HFFc6 (cell line): ENCODE data around the gene CWH43. TPM values are rescaled to one million over a fixed set of nuclear protein-coding genes. Genes with fewer than 3 reads are reported as not detected.

ENCODE experiments used
- DNase-seq: peaks from one replicate; pipeline ENCODE4 v3.0.0-alpha.2; 2018
- H3K27ac Mint-ChIP-seq: 2 replicates; pipeline ENCODE4 v1.8.0; 2020; ENCODE audit warnings: mild to moderate bottlenecking, mixed read lengths
- H3K27me3 Mint-ChIP-seq: 2 replicates; pipeline ENCODE4 v1.8.0; 2021; ENCODE audit warnings: mild to moderate bottlenecking, moderate library complexity, mixed read lengths; ENCODE audit not compliant: insufficient read depth
- H3K36me3 Mint-ChIP-seq: 2 replicates; pipeline ENCODE4 v1.8.0; 2021; ENCODE audit warnings: low read depth, mixed read lengths
- H3K4me1 Mint-ChIP-seq: 2 replicates; pipeline ENCODE4 v1.8.0; 2020; ENCODE audit warnings: low read depth, mixed read lengths
- H3K4me3 Mint-ChIP-seq: 2 replicates; pipeline ENCODE4 v1.8.0; 2020; ENCODE audit warnings: mild to moderate bottlenecking, moderate library complexity, mixed read lengths
- H3K9me3 Mint-ChIP-seq: 2 replicates; pipeline ENCODE4 v1.8.0; 2020; ENCODE audit warnings: mild to moderate bottlenecking, mixed read lengths
- CTCF ChIP-seq: fragments of 200-600 bp; sonication (generic); IDR thresholded peaks from 2 replicates; pipeline ENCODE4 v1.5.0; 2021; ENCODE audit warnings: antibody characterized with exemption, mild to moderate bottlenecking
- total RNA-seq, 6 experiments: library from RNA; stranded (reverse); fragmentation: NEBNext Ultra II Directional; extraction: Animal tissue kit (Norgen Biotek cat#: 25700); gene quantifications; 2 replicates in 1 of 6; 3 replicates in 5 of 6; pipeline ENCODE4 v1.2.3, GENCODE V29; 2021

Gene CWH43
- total RNA-seq, 6 experiments from 2014 or later, result not detected

- no peak for DNase-seq
- H3K4me1 Mint-ChIP-seq, result no peaks in the 10 kb centered on the region
- no peak for TF ChIP-seq CTCF
- H3K9me3 Mint-ChIP-seq, result no peaks in the 10 kb centered on the region
- H3K27me3 Mint-ChIP-seq, result peaks cover 38% of the 10 kb centered on the region
- no peak overlapping the region for H3K4me3 Mint-ChIP-seq
- H3K27ac Mint-ChIP-seq, result no peak overlapping the region
- H3K36me3 Mint-ChIP-seq, result no peaks in the 10 kb centered on the region
These were observed 3.6 kb downstream of the CWH43 start for GRCh38 chr4:48989461-48990203.

- Mint-ChIP-seq H3K36me3 (no peaks in the 10 kb centered on the region), H3K4me1 (no peaks in the 10 kb centered on the region), H3K27me3 (peaks cover 32% of the 10 kb centered on the region), H3K4me3 (no peak overlapping the region), H3K9me3 (no peaks in the 10 kb centered on the region), H3K27ac (no peak overlapping the region)
- TF ChIP-seq CTCF, result no peak
- DNase-seq, result no peak
These were observed 5.3 kb downstream of the CWH43 start for GRCh38 chr4:48991357-48991756.

- Mint-ChIP-seq H3K4me1 (no peaks in the 10 kb centered on the region), H3K9me3 (no peaks in the 10 kb centered on the region), H3K4me3 (no peak overlapping the region), H3K36me3 (no peaks in the 10 kb centered on the region), H3K27ac (no peak overlapping the region), H3K27me3 (peaks cover 10% of the 10 kb centered on the region)
- TF ChIP-seq CTCF, result no peak
- DNase-seq, result no peak
These were observed 11.9 kb downstream of the CWH43 start for GRCh38 chr4:48997962-48998361.

- Mint-ChIP-seq H3K27ac (no peak overlapping the region), H3K36me3 (no peaks in the 10 kb centered on the region), H3K4me1 (no peaks in the 10 kb centered on the region), H3K4me3 (no peak overlapping the region), H3K27me3 (peaks cover 10% of the 10 kb centered on the region), H3K9me3 (no peaks in the 10 kb centered on the region)
- TF ChIP-seq CTCF, result no peak
- DNase-seq, result no peak
These were observed 12.4 kb downstream of the CWH43 start for GRCh38 chr4:48998440-48998839.

- Mint-ChIP-seq H3K4me1 (no peaks in the 10 kb centered on the region), H3K27me3 (peaks cover 2% of the 10 kb centered on the region; the same call in 1 of the 2 replicates), H3K9me3 (no peaks in the 10 kb centered on the region), H3K27ac (no peak overlapping the region), H3K4me3 (no peak overlapping the region), H3K36me3 (no peaks in the 10 kb centered on the region)
- no peak for DNase-seq
- no peak for TF ChIP-seq CTCF
These were observed 14.7 kb downstream of the CWH43 start for GRCh38 chr4:49000806-49001205.
